ENCODE measurements around the gene ANKH. TPM values are rescaled to one million over a fixed set of nuclear protein-coding genes. Genes with fewer than 3 reads are reported as not detected.

The ANKH gene
- total RNA-seq, 1 experiment from 2014 or later = 16.9 TPM

GRCh38 chr5:14914193-14914592 lies 42.6 kb upstream of the ANKH start:
- POLR2A ChIA-PET = no interaction called here
- no peak for DNase-seq (ENCODE audit: low spot score)
- H3K4me3 Mint-ChIP-seq = no peak overlapping the region
- no peak overlapping the region for H3K27ac Mint-ChIP-seq
- no peak for ATAC-seq
- no peaks in the 10 kb centered on the region for H3K9me3 Mint-ChIP-seq
- H3K36me3 Mint-ChIP-seq = no peaks in the 10 kb centered on the region
- CTCF ChIA-PET = no interaction called here
- no peaks in the 10 kb centered on the region; the same call in 1 of the 2 replicates for H3K27me3 Mint-ChIP-seq (ENCODE audit: low read depth)
- no peak for TF ChIP-seq GABPB1 (CRISPR knock-in tag; IDR thresholded peaks at IDR 0.05)
- no peak for TF ChIP-seq ZNF396 (CRISPR knock-in tag; IDR thresholded peaks at IDR 0.05; ENCODE audit: borderline replicate concordance)
- peak; percentile 32; the same call in 1 of the 2 replicates for TF ChIP-seq NFYB (CRISPR knock-in tag; conservative IDR thresholded peaks at IDR 0.05; ENCODE audit: low read depth)
- TF ChIP-seq ZNF532 (CRISPR knock-in tag; IDR thresholded peaks at IDR 0.05; ENCODE audit: borderline replicate concordance) = no peak
- TF ChIP-seq ZNF671 (CRISPR knock-in tag; IDR thresholded peaks at IDR 0.05) = no peak
- H3K4me1 Mint-ChIP-seq = peaks cover 6% of the 10 kb centered on the region; the same call in 1 of the 2 replicates

- DNase-seq (ENCODE audit: low spot score) (no peak), ATAC-seq (no peak)
- no peak overlapping the region for H3K27ac Mint-ChIP-seq
- ChIA-PET POLR2A (no interaction called here), CTCF (no interaction called here)
- H3K4me1 Mint-ChIP-seq = 0 out of 2 replicates have a peak, but pooled peaks cover 3% of the 10 kb centered on the region
- no peaks in the 10 kb centered on the region for H3K9me3 Mint-ChIP-seq
- H3K27me3 Mint-ChIP-seq (ENCODE audit: low read depth) = no peaks in the 10 kb centered on the region; the same call in 1 of the 2 replicates
- H3K36me3 Mint-ChIP-seq = no peaks in the 10 kb centered on the region
- no peak overlapping the region for H3K4me3 Mint-ChIP-seq
- TF ChIP-seq GRHL2 (CRISPR knock-in tag; IDR thresholded peaks at IDR 0.05; ENCODE audit: insufficient replicate concordance, severe bottlenecking) (no peak), PREB (CRISPR knock-in tag; IDR thresholded peaks at IDR 0.05; ENCODE audit: borderline replicate concordance) (no peak), MXD4 (CRISPR knock-in tag; IDR thresholded peaks at IDR 0.05; ENCODE audit: borderline replicate concordance) (no peak), USF1 (CRISPR knock-in tag; IDR thresholded peaks at IDR 0.05) (no peak), ZNF416 (CRISPR knock-in tag; IDR thresholded peaks at IDR 0.05) (no peak), IRF1 (CRISPR knock-in tag; IDR thresholded peaks at IDR 0.05) (no peak), NR2C2 (CRISPR knock-in tag; IDR thresholded peaks at IDR 0.05) (no peak), NR1H2 (CRISPR knock-in tag; IDR thresholded peaks at IDR 0.05) (no peak), E2F4 (CRISPR knock-in tag; IDR thresholded peaks at IDR 0.05; ENCODE audit: borderline replicate concordance, low read depth) (no peak), ELF4 (CRISPR knock-in tag; IDR thresholded peaks at IDR 0.05; ENCODE audit: low read depth) (no peak), ZNF263 (CRISPR knock-in tag; IDR thresholded peaks at IDR 0.05; ENCODE audit: low read depth) (no peak), AR (CRISPR knock-in tag; IDR thresholded peaks at IDR 0.05) (no peak), TP53 (CRISPR knock-in tag; IDR thresholded peaks at IDR 0.05) (no peak), PRDM15 (CRISPR knock-in tag; IDR thresholded peaks at IDR 0.05) (no peak), TCF7 (CRISPR knock-in tag; IDR thresholded peaks at IDR 0.05; ENCODE audit: low read depth) (no peak), TEAD1 (CRISPR knock-in tag; IDR thresholded peaks at IDR 0.05) (no peak)
These were observed 41.5 kb upstream of the ANKH start for GRCh38 chr5:14913096-14913495.
